Umbilical cord (tissue), 2 donors: ENCODE data around the gene PITX1. TPM values are rescaled to one million over a fixed set of nuclear protein-coding genes. Genes with fewer than 3 reads are reported as not detected.

Experiments used
- DNase-seq: peaks from one replicate; pipeline ENCODE4 v3.0.0-alpha.2; 2015; ENCODE audit warnings: low spot score
- total RNA-seq: library from RNA; depleted of rRNA; stranded (reverse); fragments of >200 nt; gene quantifications from one replicate; pipeline ENCODE4 v1.2.3, GENCODE V29; 2014; ENCODE audit warnings: low replicate concordance; ENCODE audit not compliant: insufficient read depth

Gene PITX1
- total RNA-seq, 1 donor from 2014 or later = 17.3 TPM

DNA sequence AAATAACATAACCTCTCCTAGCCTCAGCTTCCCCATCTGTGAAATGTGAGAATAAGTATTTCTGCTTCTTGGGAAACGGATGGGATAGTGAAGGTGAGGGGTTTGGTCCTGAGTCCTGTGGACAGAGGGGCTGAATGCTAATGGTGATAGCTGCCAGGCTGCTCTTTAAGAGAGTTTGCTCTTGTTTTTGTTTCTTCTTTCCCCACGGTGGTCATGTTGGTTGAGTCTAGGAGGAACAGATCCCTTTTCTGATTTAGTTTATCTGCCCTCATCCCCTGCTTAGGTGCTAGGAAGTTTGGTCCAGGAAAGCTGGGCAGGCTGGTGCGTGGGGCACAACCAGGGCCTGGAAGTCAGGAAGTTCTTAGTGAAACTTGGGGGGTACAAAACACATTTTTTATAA lies 7.7 kb upstream of the PITX1 start:
- no peak for DNase-seq

DNA sequence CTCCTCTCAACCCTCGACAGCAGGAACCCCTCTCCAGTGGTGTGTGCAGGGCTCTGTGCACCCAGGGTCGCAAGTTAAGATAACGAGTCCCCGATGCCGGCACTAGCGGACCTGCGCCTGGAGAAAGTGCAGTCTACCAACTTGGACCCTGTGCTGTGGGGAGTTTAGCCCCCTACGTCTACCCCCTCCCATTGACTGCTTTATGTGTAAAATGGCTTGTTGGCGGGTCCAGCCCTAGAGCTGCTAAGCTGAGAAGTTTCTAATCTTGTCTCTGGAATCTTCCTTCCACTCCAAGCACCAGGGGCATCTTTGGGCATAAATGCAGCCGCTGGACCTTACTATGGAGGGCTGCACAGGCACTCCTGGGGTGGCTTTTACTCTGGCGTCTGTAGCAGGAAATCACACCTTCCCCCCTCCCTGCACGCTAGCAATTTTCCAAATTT lies 7.1 kb upstream of the PITX1 start:
- DNase-seq = no peak

DNA sequence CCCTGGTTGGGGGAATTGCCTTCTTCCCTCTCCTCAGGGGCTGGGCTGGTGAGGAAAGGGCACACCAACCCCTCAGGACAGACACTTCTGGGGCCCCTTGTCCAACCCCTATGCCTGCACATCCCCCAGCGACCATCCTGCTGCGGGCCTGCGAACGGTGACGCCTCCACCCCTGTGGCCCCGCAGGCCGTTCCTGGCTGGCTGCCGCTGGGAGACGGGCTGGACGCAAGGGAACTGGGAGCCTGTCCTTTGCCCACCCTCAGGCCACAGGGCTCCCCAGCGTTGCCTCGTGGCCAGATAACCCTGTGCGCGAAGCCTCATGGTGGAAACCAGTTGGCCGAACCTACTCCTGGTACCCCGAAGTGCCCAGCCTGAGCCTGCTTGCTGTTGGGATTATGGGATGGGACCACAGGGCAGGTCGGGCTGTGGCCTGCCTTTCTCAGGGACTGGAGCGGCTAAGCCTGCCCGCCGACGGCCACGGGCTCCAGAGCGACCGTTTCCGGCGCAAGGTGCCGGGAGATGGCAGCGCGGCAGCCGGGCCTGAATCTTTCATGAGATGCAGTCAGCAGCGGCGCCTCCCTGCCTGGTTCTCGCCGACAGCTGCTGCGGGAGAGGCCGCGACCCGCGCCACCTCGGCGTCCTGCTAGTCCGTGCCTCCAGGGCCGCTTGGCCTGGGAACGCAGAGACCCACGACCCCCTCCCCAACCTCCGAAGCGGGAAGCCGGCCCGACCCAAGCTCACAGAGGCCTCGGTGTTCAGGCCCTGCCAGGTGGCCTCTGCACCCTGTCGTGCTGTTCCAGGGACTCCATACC lies 6.5 kb upstream of the PITX1 start:
- DNase-seq = no peak

DNA sequence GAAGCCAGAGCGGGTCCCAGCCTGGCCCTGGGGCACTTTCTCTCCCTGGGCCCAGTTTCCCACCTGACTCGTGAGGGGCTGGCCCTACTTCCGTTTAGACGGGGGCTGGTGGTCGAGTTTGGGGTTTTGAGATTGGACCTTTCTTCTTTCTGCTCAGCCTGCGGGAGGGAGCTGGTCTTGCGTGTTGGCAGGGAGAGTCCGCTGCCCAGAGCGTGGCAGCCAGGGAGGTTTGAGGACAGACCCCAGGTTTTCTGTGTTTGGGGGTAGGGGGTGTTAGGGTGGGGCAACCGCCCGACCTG lies 6.0 kb upstream of the PITX1 start:
- no peak for DNase-seq

DNA sequence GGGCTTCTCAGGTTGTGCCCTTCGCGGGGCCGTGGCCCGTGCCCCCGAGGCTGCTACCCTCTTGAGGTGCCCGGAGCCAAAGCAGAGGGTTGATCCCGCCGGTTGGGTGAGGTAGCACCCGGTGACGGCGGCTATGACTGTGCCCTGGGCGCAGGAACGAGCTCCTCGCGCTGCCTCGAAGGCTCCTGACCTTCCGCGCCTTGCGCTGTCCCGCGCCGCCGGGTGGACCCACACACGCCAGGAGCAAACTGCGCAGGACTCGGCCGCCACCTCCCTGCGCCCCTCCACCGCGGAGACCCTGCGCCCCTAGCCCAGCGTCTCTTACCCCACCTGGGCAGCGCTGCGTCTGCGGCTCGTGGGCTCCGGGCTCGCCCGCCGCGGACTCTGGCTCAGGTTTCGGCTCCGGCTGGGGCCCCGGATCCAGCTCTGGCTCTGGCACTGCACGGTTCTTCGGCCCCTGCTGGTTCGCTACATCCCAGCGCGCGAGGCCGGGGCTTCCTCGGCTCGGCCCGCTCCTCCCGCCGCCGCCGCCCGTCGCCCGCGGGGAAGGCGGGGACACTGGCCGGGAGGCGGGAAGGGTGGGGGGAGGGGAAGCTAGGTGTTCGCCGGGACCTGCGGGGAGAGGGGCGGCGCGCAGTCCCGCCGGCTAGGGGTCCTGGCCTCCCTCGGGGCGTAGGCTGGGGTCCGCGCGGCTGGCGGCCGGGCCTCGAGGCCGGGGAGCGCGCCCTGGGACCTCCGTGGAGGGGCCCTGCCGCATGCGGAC lies 5.4 kb upstream of the PITX1 start:
- DNase-seq = no peak

DNA sequence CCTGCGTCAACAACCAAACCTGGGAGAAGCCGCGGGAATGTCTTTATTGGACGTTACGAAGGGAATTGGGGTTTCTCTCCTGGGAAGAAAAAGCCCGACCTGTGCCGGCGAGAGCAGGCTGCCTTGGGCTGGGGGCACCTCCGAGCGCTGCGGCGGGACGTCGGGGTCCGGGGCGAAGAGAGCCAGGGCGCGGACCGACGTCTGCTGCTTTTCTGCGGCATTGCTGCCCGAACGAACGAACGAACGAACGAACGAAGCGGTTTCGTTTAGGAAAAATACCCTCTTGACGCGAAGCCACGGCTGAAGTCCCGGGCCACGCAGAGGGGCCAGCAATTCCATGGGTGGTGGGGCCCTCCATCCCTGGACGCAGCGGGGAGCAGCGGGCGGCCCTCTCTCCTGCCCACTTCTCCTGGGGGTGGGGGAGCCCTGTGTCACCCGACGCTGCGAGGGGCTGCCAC lies 4.8 kb upstream of the PITX1 start:
- DNase-seq = no peak

DNA sequence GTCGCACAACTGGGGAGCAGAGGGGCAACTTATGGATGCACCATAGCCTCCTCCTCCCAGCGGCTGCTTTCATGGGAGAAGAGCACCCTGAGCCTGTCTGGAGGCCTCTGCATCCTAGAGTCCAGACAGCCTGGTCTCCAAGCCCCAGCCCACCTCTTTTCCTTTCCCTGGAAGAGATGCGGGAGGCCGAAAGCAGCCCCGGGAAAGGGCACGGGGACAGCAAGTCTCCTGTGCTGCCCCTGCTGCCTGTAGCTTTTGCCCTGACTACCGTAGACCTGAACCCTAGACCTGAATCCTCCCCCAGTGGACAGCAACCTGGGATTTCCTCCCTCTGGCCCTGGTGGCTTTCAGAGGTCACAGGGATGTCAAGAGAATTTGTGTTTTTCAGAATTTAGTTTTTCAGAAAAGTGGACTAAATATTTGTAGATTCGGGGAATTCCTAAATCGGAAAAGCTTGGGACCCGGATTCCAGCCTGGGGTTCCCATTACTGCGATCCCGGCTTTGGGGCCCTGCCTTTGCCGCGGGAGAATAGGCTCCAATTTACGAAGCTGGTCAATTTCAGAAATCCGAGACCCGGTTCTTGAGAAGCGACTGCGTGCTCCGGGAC lies 4.3 kb upstream of the PITX1 start:
- DNase-seq = no peak

DNA sequence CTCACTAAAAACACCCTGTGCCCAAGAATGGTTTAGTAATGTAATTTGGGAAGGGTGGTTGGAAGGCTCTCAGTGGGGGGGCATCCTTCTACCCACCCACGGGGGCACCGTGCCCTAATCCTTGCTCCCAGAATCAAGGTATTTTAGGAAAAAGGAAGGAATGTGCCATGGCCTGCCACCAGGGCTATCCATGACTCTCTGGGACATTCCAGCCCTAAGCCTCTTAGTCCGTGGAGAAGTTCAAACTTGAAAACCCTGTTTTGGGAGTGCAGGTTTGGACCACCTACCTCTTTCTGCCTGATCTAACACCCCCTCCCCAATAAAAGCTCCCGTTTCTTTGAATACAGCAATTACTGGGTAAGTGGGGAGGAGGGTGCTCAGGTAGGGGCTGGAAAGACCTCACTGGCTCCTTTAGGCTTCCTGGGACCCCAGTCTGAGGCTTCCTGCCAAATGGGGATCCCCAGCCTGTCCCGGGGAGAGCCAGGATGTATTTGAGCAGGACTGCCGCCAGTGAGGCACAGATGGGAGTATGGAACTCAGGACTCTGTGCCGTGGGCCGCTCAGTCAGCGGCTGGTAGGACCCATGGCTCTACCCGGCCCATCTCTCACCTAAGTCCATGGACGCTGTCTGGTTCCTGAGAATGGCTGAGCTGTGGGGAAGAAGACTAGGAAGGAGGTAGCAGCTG lies 3.6 kb upstream of the PITX1 start:
- no peak for DNase-seq

DNA sequence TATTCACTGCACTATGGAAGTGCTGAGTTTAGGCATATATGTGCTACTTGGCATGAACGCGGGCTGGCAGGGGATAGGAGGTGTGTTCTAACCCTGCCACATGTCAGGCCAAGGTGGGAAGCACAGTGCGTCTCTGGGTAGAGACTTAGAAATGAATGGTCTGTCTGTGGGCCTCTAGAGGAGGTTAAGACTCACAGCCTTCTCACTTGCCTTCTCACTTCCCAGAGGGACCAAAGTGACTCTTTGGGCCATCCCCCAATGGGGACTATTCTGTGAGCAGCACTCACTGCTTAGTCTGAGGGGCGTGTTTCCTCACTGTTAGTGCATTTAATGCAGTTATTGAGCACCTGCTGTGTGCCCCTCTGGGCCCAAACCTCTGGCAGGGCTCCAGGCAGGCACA lies 2.4 kb upstream of the PITX1 start:
- DNase-seq = no peak

DNA sequence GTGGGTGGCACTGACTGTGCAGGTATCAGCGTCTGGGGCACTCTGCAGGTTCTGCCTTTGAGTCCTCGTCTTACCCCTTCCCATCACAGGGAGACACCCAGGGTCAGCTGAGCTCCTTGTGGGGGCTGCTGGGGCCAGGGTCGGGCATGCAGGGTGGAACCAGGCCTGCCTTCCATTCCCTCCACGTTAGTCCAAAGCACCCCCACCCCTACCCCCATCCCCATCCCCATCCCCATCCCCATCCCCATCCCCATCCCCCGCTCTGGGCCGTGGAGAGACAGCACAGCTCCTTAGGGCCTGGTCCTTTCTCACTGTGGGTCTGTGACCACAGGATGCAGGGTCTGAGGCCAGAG lies 1.6 kb upstream of the PITX1 start:
- DNase-seq = no peak

DNA sequence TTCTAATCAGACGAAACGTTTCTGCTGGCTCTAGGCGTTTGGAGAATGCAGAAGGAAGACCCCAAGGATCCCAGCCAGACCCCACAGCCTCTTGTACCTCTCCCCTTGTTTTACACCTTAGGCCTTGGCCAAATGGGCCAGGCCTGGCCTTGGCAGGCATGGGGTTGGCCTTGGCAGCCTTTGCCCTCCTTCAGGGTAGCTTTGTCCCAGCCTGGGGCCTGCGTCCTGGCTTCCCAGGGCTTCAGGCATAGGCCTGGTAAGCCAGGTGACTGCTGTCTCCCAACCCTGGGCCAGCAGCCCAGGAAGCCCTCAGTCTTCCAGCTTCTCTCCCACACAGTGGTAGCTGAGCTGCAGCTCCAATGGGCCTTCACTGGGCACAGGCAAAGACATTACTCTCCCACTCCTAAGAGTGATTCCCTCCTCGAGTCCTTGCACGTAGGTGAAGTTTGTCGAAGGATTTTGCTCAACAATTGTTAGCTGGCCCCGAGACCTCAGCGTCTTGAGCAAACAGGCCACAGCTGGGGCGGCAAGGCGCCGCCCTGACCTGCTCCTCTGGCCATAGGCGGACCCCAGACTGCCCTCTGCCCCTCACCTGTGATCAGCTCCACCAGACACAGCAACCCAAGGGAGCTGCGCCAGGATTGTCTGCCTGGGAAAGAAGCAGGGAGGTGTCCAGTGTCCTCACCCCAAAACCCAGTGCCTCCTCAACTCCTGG lies 1.1 kb upstream of the PITX1 start:
- DNase-seq = no peak

DNA sequence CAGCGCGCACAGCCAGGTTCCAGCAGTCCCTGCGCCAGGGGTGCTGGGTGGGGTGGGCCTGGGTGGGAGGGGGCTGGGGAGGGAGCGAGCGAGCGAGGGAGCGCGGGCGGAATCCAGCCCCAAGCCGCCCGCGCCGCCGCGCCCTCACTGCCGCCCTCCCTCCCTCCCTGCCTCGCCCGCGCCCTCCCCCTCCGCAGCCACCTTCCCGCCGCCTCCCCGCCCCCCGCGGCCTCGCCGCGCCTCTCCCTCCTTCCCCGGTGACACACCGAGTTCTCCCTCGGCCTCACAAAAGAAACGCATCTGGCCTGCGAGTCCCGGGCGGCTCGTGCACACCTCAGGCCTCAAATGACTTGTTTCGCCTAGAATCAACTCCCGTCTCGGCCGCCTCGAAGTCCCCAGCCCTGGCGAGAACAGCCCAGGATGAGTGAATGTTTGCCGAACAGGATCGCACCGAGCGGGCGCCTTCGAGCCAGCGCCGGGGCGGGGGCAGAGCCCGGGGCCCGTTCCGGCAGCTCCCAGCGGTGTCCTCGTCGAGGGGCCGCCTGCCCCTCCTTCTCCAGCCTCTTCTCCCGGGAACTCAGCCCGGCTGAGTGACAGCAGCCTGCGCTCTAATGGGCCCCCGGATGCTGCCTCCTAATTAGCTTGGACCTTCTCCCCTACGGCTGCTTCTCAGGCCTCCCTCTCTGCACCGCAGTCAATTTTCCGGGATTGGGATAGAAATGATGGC lies 371 bp upstream of the PITX1 start:
- peak; percentile 85 for DNase-seq

DNA sequence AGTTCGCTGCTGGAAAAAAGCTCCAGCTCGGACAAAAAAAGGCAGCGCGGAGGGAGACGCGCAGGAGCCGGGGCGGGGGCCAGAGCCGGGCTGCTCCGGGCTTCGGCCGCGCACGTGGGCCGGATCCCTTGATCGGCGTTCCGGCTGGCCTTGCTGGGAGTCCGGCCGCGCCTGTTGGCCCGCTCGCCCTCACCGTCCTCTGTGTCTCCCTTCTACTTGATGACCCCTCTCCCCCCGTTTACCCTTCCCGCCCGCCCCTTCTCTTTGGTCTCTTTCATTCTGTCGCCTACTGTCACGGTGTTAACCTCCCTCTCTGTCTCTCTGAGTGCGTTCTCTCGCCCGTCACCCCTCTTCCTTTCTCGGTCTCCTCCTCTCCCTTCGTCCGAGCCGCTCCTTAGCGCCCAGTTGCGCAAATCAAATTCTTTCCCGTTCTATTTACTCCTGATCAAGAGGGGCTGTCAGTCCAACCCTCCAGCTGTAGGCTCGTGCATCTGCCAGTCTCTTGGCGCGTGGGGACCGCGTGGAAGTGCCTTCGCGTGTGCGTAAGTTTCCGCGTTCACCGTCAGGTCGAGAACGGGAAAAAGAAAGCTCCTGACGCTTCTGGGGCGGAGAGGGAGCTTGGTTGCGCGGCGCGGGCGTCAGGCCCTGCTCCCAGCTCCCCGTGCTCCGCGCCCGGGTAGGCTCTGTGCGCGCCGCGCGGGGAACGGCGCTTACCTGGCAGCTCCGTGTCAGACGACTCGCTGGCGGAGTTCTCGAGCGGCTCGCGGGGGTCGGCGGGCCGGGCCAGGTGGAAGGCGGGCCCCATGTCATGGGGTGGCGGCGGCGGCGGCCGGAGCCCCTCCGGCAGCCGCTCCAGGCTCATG lies 798 bp downstream of the PITX1 start:
- DNase-seq = no peak

DNA sequence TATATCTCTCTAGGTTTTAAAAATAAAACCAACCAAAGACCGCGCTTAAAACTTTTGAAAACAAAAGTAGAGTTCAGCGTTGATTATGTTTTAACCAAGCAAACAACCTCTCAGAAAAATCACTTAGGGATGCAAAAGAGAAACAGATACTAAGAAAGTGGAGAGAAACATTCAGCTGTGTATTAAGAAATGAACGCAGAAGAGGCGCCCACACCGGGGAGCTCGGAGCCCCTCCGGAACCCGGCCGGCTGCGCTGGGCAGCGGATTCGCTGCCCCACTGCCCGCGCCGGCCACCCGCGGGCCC lies 1.4 kb downstream of the PITX1 start:
- no peak for DNase-seq

DNA sequence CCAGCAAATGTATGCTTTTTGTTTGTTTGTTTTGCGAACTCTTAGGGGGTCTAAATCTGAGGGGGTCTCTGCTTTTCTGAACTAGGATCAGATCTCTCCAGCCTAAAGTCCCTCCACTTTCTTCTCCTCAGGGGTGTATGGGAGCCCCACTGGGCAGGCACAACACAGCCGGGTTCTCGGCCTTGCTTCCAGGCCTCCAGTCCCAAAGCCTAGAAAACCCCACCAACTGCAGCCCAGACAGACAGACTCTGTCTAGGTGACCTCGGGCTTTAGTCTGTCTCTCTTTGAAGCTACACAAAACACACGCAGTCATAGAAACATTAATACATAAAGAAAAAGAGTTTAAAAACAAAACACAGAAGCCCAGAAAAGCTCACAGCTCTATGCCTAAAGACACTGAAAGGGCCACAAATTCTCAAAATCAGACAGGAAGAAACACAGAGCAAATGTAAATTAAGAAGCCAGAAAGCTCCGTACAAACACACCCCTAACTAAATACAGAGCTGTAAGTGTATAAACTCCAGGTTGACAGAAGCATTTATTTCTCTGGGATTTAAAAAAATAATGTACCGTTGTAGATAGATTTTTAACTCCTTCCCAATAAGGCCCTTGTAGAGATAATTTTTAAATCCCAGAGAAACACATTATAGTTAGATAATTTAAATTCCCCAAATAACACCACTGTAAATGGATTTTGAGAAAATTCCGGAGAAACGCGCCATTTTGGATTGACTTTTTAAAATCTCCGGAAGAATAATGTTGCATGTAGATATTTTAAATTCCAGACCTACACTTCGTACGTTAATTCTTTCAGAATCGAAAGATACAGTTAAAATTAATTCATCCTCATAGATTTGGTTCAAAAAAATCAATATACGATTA lies 2.0 kb downstream of the PITX1 start:
- DNase-seq = no peak

DNA sequence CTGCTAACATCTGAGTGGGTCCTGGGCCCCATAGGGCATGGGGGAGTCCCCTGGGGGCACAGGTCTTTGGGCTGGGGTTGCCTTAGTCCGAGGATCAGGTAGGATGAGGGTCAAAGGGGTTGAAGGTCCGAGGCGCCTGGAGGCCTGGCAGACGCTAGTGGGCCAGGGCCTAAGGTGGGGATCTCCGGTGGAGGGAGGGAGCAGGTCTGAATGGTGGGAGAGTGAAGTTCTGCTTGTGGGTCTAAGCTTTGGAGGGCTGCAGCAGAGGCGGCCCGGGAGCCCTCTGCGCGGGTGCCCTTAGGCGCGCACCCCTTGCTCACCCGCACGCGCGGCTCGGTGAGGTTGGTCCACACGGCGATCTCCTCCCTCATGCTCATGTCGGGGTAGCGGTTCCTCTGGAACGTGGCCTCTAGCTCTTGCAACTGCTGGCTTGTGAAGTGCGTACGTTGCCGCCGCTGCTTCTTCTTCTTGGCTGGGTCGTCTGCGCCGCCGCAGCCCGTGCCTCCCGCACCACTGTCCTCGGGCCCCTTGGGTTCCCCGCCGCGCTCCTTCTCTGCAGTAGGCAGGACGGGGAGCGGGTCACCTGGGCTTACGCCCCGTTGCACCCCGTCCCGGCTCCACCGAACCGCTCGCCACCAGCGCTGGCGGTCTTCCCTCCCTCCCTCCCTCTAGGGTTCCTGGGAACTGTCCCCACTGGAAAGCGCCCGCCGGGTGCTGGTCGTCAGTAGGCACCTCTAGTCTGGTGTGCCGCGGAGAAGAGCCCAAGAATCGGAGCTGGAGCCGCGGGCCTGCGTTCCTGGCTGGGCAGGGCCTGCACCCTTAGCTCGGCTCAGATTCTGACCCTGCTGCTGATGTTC lies 2.8 kb downstream of the PITX1 start:
- no peak for DNase-seq

DNA sequence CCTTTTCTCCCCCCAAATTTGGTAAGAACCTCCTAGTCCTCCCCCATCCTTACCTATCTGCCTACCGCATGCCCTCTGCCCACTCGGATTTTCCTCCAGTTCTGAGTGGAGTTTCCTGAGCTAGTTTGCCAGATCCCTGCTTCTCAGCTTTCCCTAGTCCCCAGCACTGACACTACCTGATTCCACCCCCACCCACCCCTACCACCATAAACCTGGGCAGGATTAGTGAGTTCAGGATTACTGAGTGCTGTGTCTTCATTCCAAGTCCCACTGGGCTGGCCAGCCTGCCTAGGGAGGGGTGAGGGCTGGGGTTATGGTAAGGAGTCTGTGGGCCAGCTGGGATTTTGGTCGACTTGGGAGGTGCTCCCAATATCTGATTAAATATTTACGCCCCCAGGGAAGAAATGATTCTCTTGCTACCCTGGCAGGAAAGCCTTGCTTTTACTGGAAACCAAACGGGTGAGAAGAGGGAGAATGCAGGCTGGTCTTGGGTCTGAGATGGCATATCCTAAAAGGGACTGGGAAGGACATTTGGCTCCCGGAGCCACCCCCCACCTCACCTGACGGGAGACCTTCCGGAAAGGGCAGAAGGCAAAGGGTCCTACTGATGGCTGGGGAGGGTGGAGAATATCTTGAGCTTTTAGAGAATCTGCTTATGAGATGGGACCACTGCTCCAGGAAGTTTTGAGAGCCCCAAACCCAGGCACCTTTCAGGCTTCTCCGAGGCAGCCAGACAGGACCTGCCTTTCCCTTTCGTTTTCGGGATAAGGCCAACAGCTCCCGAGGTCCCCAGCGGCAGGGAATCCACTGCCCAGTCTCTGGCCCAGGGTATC lies 3.7 kb downstream of the PITX1 start:
- no peak for DNase-seq
